CD4-positive, alpha-beta T cell treated with Interleukin-17A for 4 hours (primary cell): Measurements from ENCODE around the gene PRC1.
"Not testable (repeated sequence)": the region's sequence is repeated elsewhere in the genome, so short reads cannot be mapped to it uniquely, and the experiment has no call there.

ENCODE experiments used
- DNase-seq: peaks from one replicate; pipeline ENCODE4 v3.0.0-alpha.2; 2020; ENCODE audit warnings: mixed read lengths

The PRC1 gene

DNA sequence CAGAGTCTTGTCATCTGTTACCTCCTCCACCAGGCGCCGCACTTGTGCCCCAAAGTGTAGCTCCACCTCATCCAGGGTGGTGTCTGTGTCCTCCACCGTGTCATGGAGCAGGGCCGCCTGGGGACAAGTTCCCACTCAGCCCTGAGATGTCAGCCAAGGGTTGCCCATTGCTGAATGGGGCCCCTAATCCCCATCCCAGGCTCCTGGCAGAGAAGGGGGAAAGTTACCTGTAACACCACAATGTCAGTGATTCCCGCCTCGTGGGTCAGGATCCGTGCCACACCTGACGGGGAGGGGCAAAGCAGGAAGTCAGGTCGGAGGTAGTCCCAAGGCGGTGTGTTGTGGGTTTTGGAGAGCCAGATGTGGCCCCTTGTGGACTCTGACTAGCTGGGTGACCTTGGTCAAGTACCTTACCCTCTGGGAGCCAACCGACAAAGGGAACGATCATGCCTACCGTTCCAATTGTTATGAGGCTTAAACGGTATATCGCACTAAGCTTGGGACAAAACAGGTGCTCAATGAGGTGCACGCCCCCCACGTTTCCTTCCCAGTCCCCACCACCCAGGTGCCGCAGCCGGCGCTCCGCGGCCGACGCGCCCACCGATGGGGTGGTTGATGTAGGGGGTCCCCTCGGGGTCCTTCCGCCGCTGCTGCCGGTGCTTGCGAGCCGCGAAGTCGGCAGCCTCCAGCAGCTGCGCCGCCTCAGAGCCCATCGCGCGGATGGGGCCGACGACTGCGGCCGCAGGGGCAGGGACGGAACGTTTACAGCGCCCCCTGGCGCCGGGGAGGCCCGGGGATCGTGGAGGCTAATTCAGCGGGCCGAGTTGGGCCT, 62.3 kb downstream of the PRC1 start, which contains the start of gene HDDC3:
HDDC3 (minus strand) TSS at position 722 of the 832 bp plus-strand sequence; CDS start at position 713, 9 bp downstream.
- peak; percentile 94 for DNase-seq

DNA sequence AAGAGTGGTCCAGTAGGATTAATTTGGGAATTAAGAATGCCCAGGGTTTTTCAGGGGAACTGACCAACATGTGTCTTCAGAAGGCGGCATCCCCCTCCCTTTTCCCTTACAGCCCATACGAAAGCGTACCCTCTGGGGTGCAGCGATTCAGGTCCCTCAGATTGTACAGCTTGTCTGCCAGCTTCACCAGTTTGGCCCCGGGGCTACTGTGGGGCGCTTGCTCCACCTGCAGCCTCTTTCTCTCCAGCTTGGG, 62.8 kb downstream of the PRC1 start:
- DNase-seq: no peak

DNA sequence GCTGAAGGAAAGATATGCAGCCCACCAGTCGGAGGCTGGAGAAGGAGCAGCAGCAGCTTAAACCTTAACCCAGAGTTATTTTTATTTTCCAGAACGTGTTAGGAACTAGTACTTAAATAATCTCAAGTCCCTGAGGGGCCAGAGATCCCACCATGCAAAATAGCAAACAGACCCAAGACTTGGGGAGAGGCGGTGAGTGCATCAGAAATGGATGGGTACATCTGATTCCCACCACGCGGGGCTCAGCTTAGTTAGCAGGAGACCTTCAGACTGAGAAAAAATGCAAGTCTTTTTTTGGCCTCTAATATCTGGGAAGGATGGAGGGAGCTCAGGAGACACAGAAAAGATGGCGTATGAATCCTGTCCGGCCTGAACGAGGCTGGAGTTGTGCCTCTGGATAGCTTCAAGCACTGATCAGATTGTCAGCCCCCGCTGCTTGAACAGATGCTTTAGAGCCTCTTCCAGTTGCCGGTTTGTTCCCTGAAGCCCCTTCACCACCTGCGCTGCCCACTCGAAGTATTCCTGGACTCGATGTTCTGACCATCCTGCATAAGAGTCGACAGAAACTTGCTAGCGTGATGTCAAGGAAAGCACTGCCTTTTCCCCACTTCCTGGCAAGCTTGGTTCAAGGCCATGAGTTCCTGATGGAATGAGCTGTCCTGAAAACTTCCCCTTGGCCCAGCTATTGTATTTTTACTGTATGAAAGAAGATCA, 63.3 kb downstream of the PRC1 start:
- no peak for DNase-seq

GRCh38 chr15:90929246-90930019, 64.9 kb downstream of the PRC1 start:
- no peak for DNase-seq

GRCh38 chr15:90928106-90928505, 66.2 kb downstream of the PRC1 start:
- DNase-seq: not testable (repeated sequence)

- DNase-seq: not testable (repeated sequence)
Measured at GRCh38 chr15:90926766-90927165, 67.6 kb downstream of the PRC1 start.

- DNase-seq: no peak
Measured at GRCh38 chr15:90924375-90924774, 70.0 kb downstream of the PRC1 start.

DNA sequence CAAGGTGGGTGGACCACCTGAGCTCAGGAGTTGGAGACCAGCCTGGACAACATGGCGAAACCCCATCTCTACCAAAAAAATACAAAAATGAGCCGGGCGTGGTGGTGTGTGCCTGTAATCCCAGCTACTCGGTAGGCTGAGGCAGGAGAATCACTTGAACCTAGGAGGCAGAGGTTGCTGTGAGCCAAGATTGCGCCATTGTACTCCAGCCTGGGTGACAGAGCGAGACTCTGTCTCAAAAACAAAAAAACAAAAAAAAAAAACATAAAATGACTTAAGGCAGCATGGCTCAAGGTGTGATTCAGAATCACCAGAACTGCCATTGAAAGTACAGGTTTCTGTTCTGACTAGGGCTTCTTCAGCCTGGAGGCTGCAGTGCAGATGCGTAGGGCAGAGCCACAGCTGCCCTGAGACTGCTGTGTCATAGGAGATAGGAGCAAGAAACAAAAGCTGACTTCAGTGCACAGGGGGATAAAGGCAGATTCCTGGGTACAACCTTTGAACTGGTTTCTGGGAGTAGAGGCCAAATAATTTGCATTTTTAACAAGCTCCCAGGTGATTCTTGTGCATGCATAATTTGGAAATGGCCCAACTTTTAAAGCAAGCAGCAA, 71.5 kb downstream of the PRC1 start:
- not testable (repeated sequence) for DNase-seq

DNA sequence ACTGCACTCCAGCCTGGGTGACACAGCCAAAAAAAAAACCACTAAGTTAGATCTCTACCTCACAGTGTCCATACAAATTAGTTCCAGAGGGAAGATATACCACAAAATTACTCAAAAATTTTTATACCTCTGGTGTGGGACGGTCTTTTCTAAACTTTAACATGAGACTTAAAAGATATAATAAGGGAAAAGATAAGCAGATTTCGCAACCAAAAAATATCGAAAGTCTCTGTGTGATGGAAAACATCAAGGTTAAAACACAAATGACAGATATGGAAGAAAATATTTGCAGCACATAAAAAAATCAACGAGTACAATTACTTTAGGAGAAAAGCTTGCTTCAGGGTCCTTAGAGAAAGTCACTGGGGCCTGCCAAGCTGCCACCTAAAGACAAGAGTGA, 72.4 kb downstream of the PRC1 start:
- no peak for DNase-seq

GRCh38 chr15:90918835-90919234, 75.5 kb downstream of the PRC1 start:
- DNase-seq: no peak

GRCh38 chr15:90918034-90918788, 76.1 kb downstream of the PRC1 start:
- DNase-seq: no peak

DNA sequence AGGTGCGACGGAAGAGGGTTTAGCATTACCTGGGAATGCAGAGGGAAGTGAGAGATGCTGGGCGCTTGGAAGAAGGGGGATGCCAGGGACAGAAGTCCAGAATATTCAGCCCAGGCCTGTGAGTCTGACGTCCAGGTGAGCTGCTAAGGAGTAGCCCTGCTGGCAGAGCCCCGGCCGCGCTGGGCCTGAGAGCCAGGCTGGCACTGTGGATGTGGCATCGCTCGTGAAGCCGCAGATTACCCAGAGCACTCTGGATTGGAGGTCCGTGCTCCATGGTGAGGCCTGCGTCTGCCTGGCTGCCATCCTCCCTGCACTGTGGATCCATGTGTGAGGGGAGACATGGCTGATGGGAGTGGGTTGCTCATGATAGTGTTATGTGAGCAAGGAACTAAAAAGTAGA, 76.8 kb downstream of the PRC1 start:
- DNase-seq: no peak

DNA sequence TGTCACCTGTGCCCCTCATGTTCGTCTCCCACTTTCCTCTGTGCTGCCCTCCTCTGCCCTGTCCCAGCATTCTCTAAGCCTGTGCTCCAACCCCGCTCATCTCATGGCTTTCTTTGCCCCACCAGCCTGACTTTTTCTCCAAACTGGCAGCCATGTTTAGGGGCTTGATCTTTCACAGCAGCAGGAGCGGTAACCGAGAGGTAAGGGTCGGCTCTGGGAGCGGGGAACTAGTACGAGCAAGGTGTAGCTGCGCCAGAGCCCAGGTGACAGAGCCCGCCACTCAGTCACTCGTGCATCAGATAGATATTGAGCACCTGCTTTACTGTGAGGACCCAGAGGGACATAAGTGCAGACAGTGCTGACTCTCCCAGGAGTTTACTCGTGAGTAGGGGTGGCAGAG, 77.9 kb downstream of the PRC1 start:
- DNase-seq: no peak
